ENCODE measurements around the gene PDZK1IP1.

The PDZK1IP1 gene

GRCh38 chr1:47229031-47229885 lies 39.4 kb upstream of the PDZK1IP1 start:
- Histone ChIP-seq H3K4me3 (peak overlapping the region; percentile 28 to 49), H3K36me3 (no peaks in the 10 kb centered on the region), H3K27me3 (peaks cover 11 to 98% of the 10 kb centered on the region in 2 donors), H3K4me1 (peaks cover 3 to 42% (median 35%) of the 10 kb centered on the region in 4 donors), H3K9me3 (no peaks in the 10 kb centered on the region), H3K27ac (no peak overlapping the region)
- TF ChIP-seq, protein P1, sequence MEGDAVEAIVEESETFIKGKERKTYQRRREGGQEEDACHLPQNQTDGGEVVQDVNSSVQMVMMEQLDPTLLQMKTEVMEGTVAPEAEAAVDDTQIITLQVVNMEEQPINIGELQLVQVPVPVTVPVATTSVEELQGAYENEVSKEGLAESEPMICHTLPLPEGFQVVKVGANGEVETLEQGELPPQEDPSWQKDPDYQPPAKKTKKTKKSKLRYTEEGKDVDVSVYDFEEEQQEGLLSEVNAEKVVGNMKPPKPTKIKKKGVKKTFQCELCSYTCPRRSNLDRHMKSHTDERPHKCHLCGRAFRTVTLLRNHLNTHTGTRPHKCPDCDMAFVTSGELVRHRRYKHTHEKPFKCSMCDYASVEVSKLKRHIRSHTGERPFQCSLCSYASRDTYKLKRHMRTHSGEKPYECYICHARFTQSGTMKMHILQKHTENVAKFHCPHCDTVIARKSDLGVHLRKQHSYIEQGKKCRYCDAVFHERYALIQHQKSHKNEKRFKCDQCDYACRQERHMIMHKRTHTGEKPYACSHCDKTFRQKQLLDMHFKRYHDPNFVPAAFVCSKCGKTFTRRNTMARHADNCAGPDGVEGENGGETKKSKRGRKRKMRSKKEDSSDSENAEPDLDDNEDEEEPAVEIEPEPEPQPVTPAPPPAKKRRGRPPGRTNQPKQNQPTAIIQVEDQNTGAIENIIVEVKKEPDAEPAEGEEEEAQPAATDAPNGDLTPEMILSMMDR (IDR thresholded peaks at IDR 0.05): no peak
- DNase-seq: peak in 1 of 2 donors; percentile 64
- intact Hi-C loops (cut with DNase I; ENCODE audit: low total_unique reads): no loop called here

- no peaks in the 10 kb centered on the region for H3K9me3 ChIP-seq
- peak overlapping the region in 1 of 2 donors; percentile 12 for H3K4me3 ChIP-seq
- H3K27me3 ChIP-seq: peaks cover 11 to 98% of the 10 kb centered on the region in 2 donors
- TF ChIP-seq, protein P1 (IDR thresholded peaks at IDR 0.05): no peak
- H3K36me3 ChIP-seq: no peaks in the 10 kb centered on the region
- peaks cover 3 to 42% (median 35%) of the 10 kb centered on the region in 4 donors for H3K4me1 ChIP-seq
- DNase-seq: no peak
- intact Hi-C loops (cut with DNase I; ENCODE audit: low total_unique reads): no loop called here
- H3K27ac ChIP-seq: no peak overlapping the region
Observed at GRCh38 chr1:47228644-47229030, 38.8 kb upstream of the PDZK1IP1 start.

GRCh38 chr1:47227341-47228232 lies 37.8 kb upstream of the PDZK1IP1 start:
- Histone ChIP-seq H3K36me3 (no peaks in the 10 kb centered on the region), H3K4me3 (no peak overlapping the region), H3K9me3 (no peaks in the 10 kb centered on the region), H3K27me3 (peaks cover 11 to 98% of the 10 kb centered on the region in 2 donors), H3K27ac (no peak overlapping the region), H3K4me1 (peaks cover 3 to 42% (median 35%) of the 10 kb centered on the region in 4 donors)
- TF ChIP-seq, protein P1 (IDR thresholded peaks at IDR 0.05): no peak
- intact Hi-C loops (cut with DNase I; ENCODE audit: low total_unique reads): no loop called here
- peak in 1 of 2 donors; percentile 34 for DNase-seq

DNA sequence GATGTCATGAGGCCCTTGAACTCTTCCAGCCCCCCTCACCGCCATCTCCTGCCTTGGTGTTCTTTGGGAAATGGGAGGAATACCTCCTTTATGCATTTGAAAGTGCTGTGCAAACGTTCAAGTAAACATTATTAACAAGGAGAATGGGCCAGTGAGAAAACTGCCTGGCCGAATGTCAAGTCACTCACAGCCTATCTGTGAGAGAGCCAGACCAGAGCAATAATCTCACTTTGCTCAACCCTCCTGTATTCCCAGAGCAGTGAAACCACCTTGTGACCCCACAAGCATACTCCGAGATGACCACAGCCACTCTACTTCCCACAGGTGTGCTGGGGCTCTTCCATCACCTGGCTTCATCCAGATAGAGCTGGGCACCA lies 37.0 kb upstream of the PDZK1IP1 start:
- intact Hi-C loops (cut with DNase I; ENCODE audit: low total_unique reads): no loop called here
- H3K4me3 ChIP-seq: no peak overlapping the region
- H3K27ac ChIP-seq: no peak overlapping the region
- peaks cover 6 to 97% of the 10 kb centered on the region in 2 donors for H3K27me3 ChIP-seq
- no peaks in the 10 kb centered on the region for H3K36me3 ChIP-seq
- no peak for DNase-seq
- TF ChIP-seq, protein P1 (IDR thresholded peaks at IDR 0.05): no peak
- H3K4me1 ChIP-seq: peaks cover 3 to 36% (median 30%) of the 10 kb centered on the region in 4 donors
- H3K9me3 ChIP-seq: no peaks in the 10 kb centered on the region

- TF ChIP-seq, protein P1 (IDR thresholded peaks at IDR 0.05): no peak
- Histone ChIP-seq H3K4me3 (peak overlapping the region in 1 of 2 donors; percentile 43), H3K27ac (no peak overlapping the region), H3K27me3 (peaks cover under 1 to 97% of the 10 kb centered on the region in 2 donors), H3K9me3 (no peaks in the 10 kb centered on the region), H3K4me1 (peaks cover 3 to 31% (median 25%) of the 10 kb centered on the region in 4 donors), H3K36me3 (no peaks in the 10 kb centered on the region)
- intact Hi-C loops (cut with DNase I; ENCODE audit: low total_unique reads): no loop called here
- DNase-seq: no peak
Observed at GRCh38 chr1:47226121-47226838, 36.4 kb upstream of the PDZK1IP1 start.
